ENCODE results near the gene C3orf85. TPM values are rescaled to one million over a fixed set of nuclear protein-coding genes. Genes with fewer than 3 reads are reported as not detected.

The C3orf85 gene
- total RNA-seq, 4 donors from 2014 or later, result 1.5 to 29.5 (median 14.8) TPM; not detected in 1

DNA sequence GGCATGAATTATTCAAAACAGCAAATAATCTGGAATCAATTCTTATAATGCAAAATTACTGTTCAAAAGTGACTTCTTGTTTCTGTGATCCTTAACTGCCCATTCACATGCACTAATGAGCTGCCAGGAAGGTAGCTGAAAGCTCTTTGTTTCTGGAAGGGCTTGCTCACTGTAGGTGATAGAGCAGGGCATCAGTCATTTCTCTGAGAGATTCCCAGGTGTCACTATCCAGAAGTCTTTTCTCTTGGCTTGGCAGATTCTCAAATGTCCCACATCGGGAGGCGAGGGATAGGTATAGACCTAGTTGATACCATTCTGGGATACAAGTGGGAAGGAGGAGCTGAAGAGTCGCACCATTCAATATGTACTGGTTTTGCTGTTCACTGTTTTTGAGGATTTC lies 35.0 kb downstream of the C3orf85 start:
- intact Hi-C loops (cut with DNase I; ENCODE audit: low total_unique reads), result no loop called here

DNA sequence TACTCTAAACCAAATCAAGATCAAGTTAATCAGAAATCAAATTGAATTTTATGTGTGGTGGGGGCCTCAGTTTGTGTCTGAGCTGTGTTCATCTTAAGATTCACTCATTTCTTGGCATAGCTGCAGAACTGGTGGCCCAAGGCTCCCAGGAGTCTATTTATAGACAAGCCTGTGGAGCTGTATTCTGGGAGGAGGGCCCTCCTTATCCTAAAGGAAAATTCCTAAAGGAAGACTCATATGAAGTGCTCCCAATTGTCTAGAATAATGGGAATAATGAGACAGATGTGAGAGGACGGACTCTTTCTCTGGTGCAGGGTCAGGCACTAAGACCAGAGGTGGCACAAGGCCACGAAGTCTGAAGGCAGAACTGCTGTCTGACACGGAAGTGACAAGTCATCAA lies 38.9 kb downstream of the C3orf85 start:
- intact Hi-C loops (cut with DNase I; ENCODE audit: low total_unique reads), result no loop called here
- TF ChIP-seq, protein P1, sequence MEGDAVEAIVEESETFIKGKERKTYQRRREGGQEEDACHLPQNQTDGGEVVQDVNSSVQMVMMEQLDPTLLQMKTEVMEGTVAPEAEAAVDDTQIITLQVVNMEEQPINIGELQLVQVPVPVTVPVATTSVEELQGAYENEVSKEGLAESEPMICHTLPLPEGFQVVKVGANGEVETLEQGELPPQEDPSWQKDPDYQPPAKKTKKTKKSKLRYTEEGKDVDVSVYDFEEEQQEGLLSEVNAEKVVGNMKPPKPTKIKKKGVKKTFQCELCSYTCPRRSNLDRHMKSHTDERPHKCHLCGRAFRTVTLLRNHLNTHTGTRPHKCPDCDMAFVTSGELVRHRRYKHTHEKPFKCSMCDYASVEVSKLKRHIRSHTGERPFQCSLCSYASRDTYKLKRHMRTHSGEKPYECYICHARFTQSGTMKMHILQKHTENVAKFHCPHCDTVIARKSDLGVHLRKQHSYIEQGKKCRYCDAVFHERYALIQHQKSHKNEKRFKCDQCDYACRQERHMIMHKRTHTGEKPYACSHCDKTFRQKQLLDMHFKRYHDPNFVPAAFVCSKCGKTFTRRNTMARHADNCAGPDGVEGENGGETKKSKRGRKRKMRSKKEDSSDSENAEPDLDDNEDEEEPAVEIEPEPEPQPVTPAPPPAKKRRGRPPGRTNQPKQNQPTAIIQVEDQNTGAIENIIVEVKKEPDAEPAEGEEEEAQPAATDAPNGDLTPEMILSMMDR (IDR thresholded peaks at IDR 0.05), result no peak
- TF ChIP-seq EP300 (IDR thresholded peaks at IDR 0.05; ENCODE audit: low read depth), result no peak
- no peak for TF ChIP-seq POLR2A (IDR thresholded peaks at IDR 0.05)
- no peak for TF ChIP-seq POLR2AphosphoS5 (IDR thresholded peaks at IDR 0.05)

More for the DNA sequence above, 35.0 kb downstream of the C3orf85 start:
- Histone ChIP-seq H3K27me3 (no peaks in the 10 kb centered on the region), H3K27ac (no peak overlapping the region), H3K4me1 (no peaks in the 10 kb centered on the region), H3K4me3 (no peak overlapping the region), H3K36me3 (no peaks in the 10 kb centered on the region), H3K9me3 (no peaks in the 10 kb centered on the region)
- in situ Hi-C loops (cut with MboI; ENCODE audit: low pct_ligation_motif_present in 1 of 4, low pct_unique_long_range_greater_than_20kb in 1 of 4, low sequenced_read_pairs in 3 of 4), result no loop called here
- TF ChIP-seq POLR2A (IDR thresholded peaks at IDR 0.05) (no peak), EP300 (IDR thresholded peaks at IDR 0.05; ENCODE audit: low read depth) (no peak), POLR2AphosphoS5 (IDR thresholded peaks at IDR 0.05) (no peak)
- TF ChIP-seq, protein P1 (IDR thresholded peaks at IDR 0.05), result no peak
- DNase-seq, result no peak
- 91 to 100% methylated on average over 3 of the region's 3 CpGs for whole genome bisulfite sequencing, 2 donors (ENCODE audit: low coverage in 1 of 2)

DNA sequence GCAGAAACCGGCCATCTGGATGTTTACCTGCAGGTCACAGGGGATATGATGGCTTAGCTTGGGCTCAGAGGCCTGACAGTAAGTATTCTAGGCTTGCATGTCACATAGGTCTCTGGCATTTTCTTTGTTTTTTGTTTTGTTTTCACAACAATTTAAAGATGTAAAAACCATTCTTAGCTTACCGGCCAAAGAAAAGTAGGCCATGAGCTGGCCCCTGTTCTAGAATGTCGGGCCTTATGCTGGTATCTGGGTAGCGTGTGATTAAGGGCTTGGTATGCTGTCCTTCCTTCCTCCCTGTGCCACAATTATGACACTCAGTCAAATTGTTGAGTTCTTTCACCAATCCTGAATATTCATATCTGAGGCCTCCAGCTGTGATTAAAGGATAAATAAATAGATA lies 40.2 kb downstream of the C3orf85 start:
- H3K4me1 ChIP-seq, result no peaks in the 10 kb centered on the region
- no peak for TF ChIP-seq POLR2A (IDR thresholded peaks at IDR 0.05)
- TF ChIP-seq EP300 (IDR thresholded peaks at IDR 0.05; ENCODE audit: low read depth), result no peak
- TF ChIP-seq, protein P1 (IDR thresholded peaks at IDR 0.05), result no peak
- TF ChIP-seq POLR2AphosphoS5 (IDR thresholded peaks at IDR 0.05), result no peak
- intact Hi-C loops (cut with DNase I; ENCODE audit: low total_unique reads), result no loop called here
- in situ Hi-C loops (cut with MboI; ENCODE audit: low pct_ligation_motif_present in 1 of 4, low pct_unique_long_range_greater_than_20kb in 1 of 4, low sequenced_read_pairs in 3 of 4), result no loop called here
- H3K36me3 ChIP-seq, result no peaks in the 10 kb centered on the region
- DNase-seq, result no peak
- H3K4me3 ChIP-seq, result no peak overlapping the region
- H3K27me3 ChIP-seq, result no peaks in the 10 kb centered on the region
- WGBS, 2 donors (ENCODE audit: low coverage in 1 of 2), result 90 to 94% methylated on average over 4 of the region's 4 CpGs
- no peaks in the 10 kb centered on the region for H3K9me3 ChIP-seq
- no peak overlapping the region for H3K27ac ChIP-seq

More for the DNA sequence above, 38.9 kb downstream of the C3orf85 start:
- Histone ChIP-seq H3K27me3 (no peaks in the 10 kb centered on the region), H3K27ac (no peak overlapping the region), H3K4me1 (no peaks in the 10 kb centered on the region), H3K9me3 (no peaks in the 10 kb centered on the region), H3K36me3 (no peaks in the 10 kb centered on the region), H3K4me3 (no peak overlapping the region)
- 39 to 77% methylated on average over 3 of the region's 3 CpGs for WGBS, 2 donors (ENCODE audit: low coverage in 1 of 2)
- in situ Hi-C loops (cut with MboI; ENCODE audit: low pct_ligation_motif_present in 1 of 4, low pct_unique_long_range_greater_than_20kb in 1 of 4, low sequenced_read_pairs in 3 of 4), result no loop called here
- no peak for DNase-seq

DNA sequence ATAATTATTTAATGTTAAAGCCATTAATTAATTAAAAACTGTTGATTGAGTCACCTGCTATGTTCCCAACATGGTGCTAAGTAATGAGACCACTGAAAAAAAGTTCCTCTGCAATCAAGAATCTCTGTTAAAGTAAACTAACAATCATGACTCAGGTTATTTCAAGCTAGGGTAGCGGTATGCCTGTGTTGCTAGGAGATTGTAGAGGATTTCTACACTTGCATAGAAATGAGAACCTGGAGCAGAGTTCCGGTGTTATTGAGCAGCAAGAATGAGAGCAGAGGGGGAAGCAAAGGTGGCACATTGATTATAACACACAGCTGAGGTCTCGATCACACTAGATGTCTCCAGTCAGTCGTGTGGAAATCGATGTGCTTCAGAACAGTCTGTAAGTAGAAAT lies 41.4 kb downstream of the C3orf85 start:
- 90 to 100% methylated on average over 1 to 5 of the region's 5 CpGs for WGBS, 2 donors (ENCODE audit: low coverage in 1 of 2)
- Histone ChIP-seq H3K27me3 (no peaks in the 10 kb centered on the region), H3K4me1 (no peaks in the 10 kb centered on the region), H3K27ac (no peak overlapping the region), H3K4me3 (no peak overlapping the region), H3K36me3 (no peaks in the 10 kb centered on the region), H3K9me3 (no peaks in the 10 kb centered on the region)
- no peak for TF ChIP-seq POLR2A (IDR thresholded peaks at IDR 0.05)
- TF ChIP-seq, protein P1 (IDR thresholded peaks at IDR 0.05), result no peak
- in situ Hi-C loops (cut with MboI; ENCODE audit: low pct_ligation_motif_present in 1 of 4, low pct_unique_long_range_greater_than_20kb in 1 of 4, low sequenced_read_pairs in 3 of 4) (no loop called here), intact Hi-C loops (cut with DNase I; ENCODE audit: low total_unique reads) (no loop called here)
- no peak for DNase-seq
